Measurements from ENCODE around the gene IDH3B.

IDH3B gene

DNA sequence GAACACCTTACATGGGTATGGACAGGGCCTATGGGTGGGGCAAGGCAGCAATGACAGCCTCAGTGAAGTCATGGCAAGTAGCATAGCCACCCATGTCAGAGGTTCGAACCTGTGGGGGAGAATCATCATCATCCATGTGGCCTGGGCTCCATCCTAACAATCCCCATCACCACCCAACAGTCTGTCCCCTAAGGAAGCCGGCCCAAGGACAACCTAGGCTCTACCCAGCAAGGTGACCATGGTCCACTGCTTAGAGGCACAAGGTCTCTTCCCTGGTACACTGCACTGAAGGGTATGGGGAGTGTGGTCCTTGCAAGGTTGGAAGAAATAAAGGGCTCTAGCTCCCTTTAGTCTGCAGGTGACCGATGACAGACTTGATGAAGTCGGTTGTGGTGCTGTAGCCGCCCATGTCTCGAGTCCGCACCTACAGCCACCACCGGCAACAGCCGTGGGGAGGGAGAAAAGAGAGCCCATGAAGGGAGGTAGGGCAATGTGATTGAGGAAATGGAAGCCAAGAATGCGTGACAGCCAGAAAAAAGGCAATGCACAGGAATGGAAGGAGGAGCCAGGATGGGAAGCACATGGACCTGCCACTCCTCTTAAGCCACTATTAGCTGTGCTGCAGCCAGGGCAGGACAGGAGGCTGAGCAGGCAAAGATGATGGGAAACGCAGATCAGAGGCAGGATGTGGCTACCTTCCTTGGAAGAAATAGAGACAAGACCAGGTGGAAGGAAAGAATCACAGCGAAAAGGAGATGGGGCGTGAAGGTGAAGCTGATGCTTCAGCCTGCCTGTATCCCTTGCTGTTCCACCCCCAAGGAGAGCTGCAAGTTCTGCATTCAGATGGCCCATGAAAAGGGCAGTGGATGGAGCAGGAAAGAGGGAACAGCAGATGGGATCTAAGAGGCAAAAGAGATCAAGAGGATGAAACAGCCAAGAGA, 5.3 kb downstream of the IDH3B start:
- Mint-ChIP-seq H3K27ac (peak overlapping the region in 1 of 2 donors; percentile 80), H3K27me3 (no peaks in the 10 kb centered on the region), H3K4me1 (ENCODE audit: low read depth in 2 of 2) (peaks cover 25 to 32% of the 10 kb centered on the region in 2 donors), H3K9me3 (no peaks in the 10 kb centered on the region), H3K36me3 (ENCODE audit: insufficient read depth) (peaks cover 90% of the 10 kb centered on the region), H3K4me3 (no peak overlapping the region)
- DNase-seq (no peak), ATAC-seq (replicated peaks) (peak; percentile 34)

GRCh38 chr20:2657674-2658073, 6.3 kb downstream of the IDH3B start:
- no peak for DNase-seq
- H3K4me1 Mint-ChIP-seq (ENCODE audit: low read depth in 2 of 2), result peaks cover 25 to 27% of the 10 kb centered on the region in 2 donors
- H3K9me3 Mint-ChIP-seq, result no peaks in the 10 kb centered on the region
- ATAC-seq (replicated peaks), result no peak
- H3K36me3 Mint-ChIP-seq (ENCODE audit: insufficient read depth), result peaks cover 91% of the 10 kb centered on the region
- H3K4me3 Mint-ChIP-seq, result no peak overlapping the region
- H3K27me3 Mint-ChIP-seq, result no peaks in the 10 kb centered on the region
- H3K27ac Mint-ChIP-seq, result peak overlapping the region in 1 of 2 donors; percentile 80

- peaks cover 89% of the 10 kb centered on the region for H3K36me3 Mint-ChIP-seq (ENCODE audit: insufficient read depth)
- peaks cover 23 to 27% of the 10 kb centered on the region in 2 donors for H3K4me1 Mint-ChIP-seq (ENCODE audit: low read depth in 2 of 2)
- DNase-seq (no peak), ATAC-seq (replicated peaks) (no peak)
- no peaks in the 10 kb centered on the region for H3K9me3 Mint-ChIP-seq
- peak overlapping the region in 1 of 2 donors; percentile 10 for H3K4me3 Mint-ChIP-seq
- peak overlapping the region in 1 of 2 donors; percentile 83 for H3K27ac Mint-ChIP-seq
- H3K27me3 Mint-ChIP-seq, result no peaks in the 10 kb centered on the region
Observed at GRCh38 chr20:2657241-2657640, 6.8 kb downstream of the IDH3B start.

- Mint-ChIP-seq H3K4me3 (peak overlapping the region in 1 of 2 donors; percentile 10), H3K4me1 (ENCODE audit: low read depth in 2 of 2) (peaks cover 17 to 29% of the 10 kb centered on the region in 2 donors), H3K36me3 (ENCODE audit: insufficient read depth) (peaks cover 89% of the 10 kb centered on the region), H3K27me3 (no peaks in the 10 kb centered on the region), H3K9me3 (no peaks in the 10 kb centered on the region), H3K27ac (peak overlapping the region in 1 of 2 donors; percentile 83)
- DNase-seq (no peak), ATAC-seq (replicated peaks) (no peak)
Observed at GRCh38 chr20:2656471-2657117, 7.4 kb downstream of the IDH3B start.

GRCh38 chr20:2655331-2656116, 8.5 kb downstream of the IDH3B start:
- peaks cover 84% of the 10 kb centered on the region for H3K36me3 Mint-ChIP-seq (ENCODE audit: insufficient read depth)
- H3K27me3 Mint-ChIP-seq, result no peaks in the 10 kb centered on the region
- peak overlapping the region in 1 of 2 donors; percentile 83 for H3K27ac Mint-ChIP-seq
- peaks cover 17 to 33% of the 10 kb centered on the region in 2 donors for H3K4me1 Mint-ChIP-seq (ENCODE audit: low read depth in 2 of 2)
- peak overlapping the region in 1 of 2 donors; percentile 95 for H3K4me3 Mint-ChIP-seq
- DNase-seq (no peak), ATAC-seq (replicated peaks) (no peak)
- H3K9me3 Mint-ChIP-seq, result no peaks in the 10 kb centered on the region

- Mint-ChIP-seq H3K4me1 (ENCODE audit: low read depth in 2 of 2) (peaks cover 17 to 33% of the 10 kb centered on the region in 2 donors), H3K27me3 (no peaks in the 10 kb centered on the region), H3K4me3 (peak overlapping the region; percentile 95), H3K36me3 (ENCODE audit: insufficient read depth) (peaks cover 81% of the 10 kb centered on the region), H3K9me3 (no peaks in the 10 kb centered on the region), H3K27ac (peak overlapping the region; percentile 83 to 89)
- ATAC-seq (replicated peaks) (no peak), DNase-seq (no peak)
Observed at GRCh38 chr20:2654831-2655230, 9.2 kb downstream of the IDH3B start.

DNA sequence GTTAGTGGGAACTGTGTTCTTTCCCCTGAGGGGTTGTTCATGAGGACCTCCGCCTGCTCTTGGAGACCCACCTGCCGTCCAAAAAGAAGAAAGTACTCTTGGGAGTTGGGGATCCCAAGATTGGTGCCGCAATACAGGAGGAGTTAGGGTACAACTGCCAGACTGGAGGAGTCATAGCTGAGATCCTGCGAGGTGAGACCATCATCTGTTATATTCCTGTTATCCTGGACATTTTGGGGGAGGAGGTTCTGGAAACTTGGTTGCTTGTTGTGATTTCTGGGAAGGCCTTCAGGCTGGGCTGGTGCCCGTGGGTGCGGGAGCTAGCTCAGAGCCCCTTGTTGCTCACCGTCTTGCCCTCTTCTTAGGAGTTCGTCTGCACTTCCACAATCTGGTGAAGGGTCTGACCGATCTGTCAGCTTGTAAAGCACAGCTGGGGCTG, 9.6 kb downstream of the IDH3B start:
- Mint-ChIP-seq H3K36me3 (ENCODE audit: insufficient read depth) (peaks cover 76% of the 10 kb centered on the region), H3K9me3 (no peaks in the 10 kb centered on the region), H3K4me1 (ENCODE audit: low read depth in 2 of 2) (peaks cover 17 to 33% of the 10 kb centered on the region in 2 donors)

DNA sequence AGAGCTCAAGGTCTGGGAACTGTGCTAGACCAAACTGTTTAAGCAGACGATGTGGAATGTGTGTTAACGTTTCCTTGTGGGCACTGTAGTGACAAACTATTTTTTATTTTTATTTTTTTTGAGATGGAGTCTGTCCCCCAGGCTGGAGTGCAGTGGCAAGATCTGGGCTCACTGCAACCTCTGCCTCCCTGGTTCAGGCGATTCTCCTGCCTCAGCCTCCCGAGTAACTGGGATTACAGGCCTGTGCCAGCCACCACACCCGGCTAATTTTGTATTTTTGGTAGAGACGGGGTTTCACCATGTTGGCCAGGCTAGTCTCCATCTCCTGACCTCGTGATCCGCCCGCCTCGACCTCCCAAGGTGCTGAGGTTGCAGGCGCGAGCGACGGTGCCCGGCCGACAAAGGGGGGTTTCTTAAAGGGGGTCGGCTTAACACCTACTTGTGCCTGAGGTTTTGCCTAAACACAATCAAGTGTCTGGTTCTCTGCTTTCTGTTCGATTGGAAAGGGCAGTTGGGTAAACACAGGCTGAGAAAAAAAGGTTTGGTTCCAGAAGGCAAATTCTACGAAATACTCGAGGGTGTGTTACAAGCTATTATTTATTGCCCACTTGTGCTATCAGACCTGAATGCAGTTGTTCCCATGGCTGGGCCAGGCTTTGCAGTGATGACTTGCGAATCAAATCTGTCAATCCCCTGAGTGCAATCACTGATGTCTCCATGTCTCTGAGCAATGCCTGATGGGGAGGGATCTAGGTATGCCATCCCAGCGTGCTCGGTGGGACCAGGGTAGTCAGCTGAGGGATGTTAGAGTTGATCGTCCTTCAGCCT, 10.2 kb downstream of the IDH3B start:
- ATAC-seq (replicated peaks) (no peak), DNase-seq (no peak)
- H3K27ac Mint-ChIP-seq, result peak overlapping the region; percentile 83 to 89
- peaks cover 17 to 32% of the 10 kb centered on the region in 2 donors for H3K4me1 Mint-ChIP-seq (ENCODE audit: low read depth in 2 of 2)
- H3K4me3 Mint-ChIP-seq, result peak overlapping the region; percentile 95
- no peaks in the 10 kb centered on the region for H3K9me3 Mint-ChIP-seq
- H3K36me3 Mint-ChIP-seq (ENCODE audit: insufficient read depth), result peaks cover 70% of the 10 kb centered on the region
- H3K27me3 Mint-ChIP-seq, result no peaks in the 10 kb centered on the region

More for the DNA sequence above, 9.6 kb downstream of the IDH3B start:
- H3K27ac Mint-ChIP-seq, result peak overlapping the region; percentile 83 to 89
- no peaks in the 10 kb centered on the region for H3K27me3 Mint-ChIP-seq
- no peak for DNase-seq
- H3K4me3 Mint-ChIP-seq, result peak overlapping the region; percentile 95
- no peak for ATAC-seq (replicated peaks)

DNA sequence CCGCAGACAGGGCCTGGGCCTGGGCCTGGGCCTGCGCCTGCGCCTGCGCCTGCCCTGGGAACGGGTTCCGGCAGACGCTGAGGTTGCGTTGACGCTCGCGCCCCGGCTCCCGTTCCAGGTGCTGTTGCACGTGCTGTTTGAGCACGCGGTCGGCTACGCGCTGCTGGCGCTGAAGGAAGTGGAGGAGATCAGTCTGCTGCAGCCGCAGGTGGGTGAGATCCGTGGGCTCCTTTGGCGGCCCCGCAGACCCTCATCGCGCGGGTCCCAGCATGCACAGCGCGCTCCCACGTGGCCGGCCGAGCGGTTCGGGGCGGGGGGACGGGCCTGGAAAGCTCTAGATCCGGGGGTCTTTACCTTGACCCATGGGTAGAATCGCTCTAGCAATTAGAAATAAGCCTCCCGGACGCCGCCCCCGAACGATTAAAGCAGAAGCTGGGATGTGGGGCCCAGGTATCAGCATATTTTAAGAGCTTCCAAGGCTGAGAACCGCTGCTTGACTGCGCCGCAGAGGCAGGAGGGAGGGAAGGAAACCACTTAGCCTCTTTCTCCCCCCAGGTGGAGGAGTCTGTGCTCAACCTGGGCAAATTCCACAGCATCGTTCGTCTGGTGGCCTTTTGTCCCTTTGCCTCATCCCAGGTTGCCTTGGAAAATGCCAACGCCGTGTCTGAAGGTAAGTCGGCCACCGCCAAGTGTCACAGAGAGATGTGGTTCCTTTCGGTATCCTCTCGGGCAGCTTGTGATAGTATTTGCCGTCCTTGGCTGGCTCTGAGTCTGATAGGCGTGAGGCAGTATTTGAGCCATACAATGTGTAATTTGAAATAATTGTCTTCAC, 11.1 kb downstream of the IDH3B start:
- no peaks in the 10 kb centered on the region for H3K27me3 Mint-ChIP-seq
- peaks cover 62% of the 10 kb centered on the region for H3K36me3 Mint-ChIP-seq (ENCODE audit: insufficient read depth)
- ATAC-seq (replicated peaks) (peak; percentile 51), DNase-seq (no peak)
- peak overlapping the region; percentile 83 to 89 for H3K27ac Mint-ChIP-seq
- H3K4me3 Mint-ChIP-seq, result peak overlapping the region; percentile 95
- H3K9me3 Mint-ChIP-seq, result no peaks in the 10 kb centered on the region
- peaks cover 17 to 28% of the 10 kb centered on the region in 2 donors for H3K4me1 Mint-ChIP-seq (ENCODE audit: low read depth in 2 of 2)

DNA sequence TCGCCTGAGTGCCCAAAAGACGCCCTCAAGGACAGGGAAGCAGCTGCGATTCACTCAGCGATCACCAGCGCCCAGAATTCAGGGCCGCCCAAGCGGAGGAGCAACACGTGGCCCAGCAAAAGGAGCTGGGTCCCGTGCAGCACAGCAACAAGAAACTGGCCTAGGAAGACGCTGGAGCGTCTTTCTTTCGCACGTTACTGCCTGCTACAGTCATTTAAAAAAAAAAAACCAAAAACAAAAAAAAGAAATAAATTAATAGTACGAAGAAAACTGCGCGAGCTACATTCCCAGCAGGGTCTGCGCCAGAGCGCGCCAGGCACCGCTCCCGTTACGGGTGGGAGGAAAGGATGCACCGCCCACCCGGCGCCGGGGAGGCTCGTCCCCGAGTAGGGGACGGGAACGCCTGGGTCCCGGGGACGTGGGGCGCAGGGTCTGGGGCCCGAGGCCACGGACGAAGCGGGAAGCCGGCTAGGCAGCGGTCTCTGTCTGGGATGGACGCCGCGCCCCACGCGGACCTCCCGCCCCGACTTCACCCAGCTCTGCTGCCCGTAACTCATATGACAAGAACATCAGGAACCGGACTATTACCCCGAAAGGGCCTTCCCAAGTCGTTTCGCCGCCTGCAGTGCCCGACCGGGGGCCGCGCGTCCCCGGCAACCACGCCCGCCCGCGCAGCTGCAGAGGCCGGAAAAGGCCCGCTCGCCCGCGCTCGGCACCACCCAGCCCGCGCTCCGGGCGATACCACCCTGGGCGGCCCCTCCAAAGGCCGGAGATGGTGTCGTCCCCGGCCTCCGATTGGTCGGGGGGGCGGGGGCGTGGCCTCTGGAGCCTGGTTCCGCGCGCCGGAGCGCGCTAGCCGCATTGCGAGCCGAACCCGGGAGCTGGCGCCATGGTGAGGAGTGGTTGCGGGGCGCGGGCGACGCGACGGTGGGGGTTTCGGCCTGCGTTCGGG, 12.0 kb downstream of the IDH3B start, which contains the start of gene NOP56:
TSS of gene NOP56 (plus strand) at position 861 of the 952 bp plus-strand sequence. CDS start at position 890, 29 bp downstream.
- no peaks in the 10 kb centered on the region for H3K9me3 Mint-ChIP-seq
- ATAC-seq (replicated peaks) (peak; percentile 88), DNase-seq (peak; percentile 93 to 98 (median 98))
- peaks cover 17 to 27% of the 10 kb centered on the region in 2 donors for H3K4me1 Mint-ChIP-seq (ENCODE audit: low read depth in 2 of 2)
- peak within 1 kb of the TSS; percentile 95 for H3K4me3 Mint-ChIP-seq
- H3K27me3 Mint-ChIP-seq, result no peaks in the 10 kb centered on the region
- peak within 1 kb of the TSS; percentile 89 to 97 for H3K27ac Mint-ChIP-seq
- H3K36me3 Mint-ChIP-seq (ENCODE audit: insufficient read depth), result peaks cover 53% of the 10 kb centered on the region

DNA sequence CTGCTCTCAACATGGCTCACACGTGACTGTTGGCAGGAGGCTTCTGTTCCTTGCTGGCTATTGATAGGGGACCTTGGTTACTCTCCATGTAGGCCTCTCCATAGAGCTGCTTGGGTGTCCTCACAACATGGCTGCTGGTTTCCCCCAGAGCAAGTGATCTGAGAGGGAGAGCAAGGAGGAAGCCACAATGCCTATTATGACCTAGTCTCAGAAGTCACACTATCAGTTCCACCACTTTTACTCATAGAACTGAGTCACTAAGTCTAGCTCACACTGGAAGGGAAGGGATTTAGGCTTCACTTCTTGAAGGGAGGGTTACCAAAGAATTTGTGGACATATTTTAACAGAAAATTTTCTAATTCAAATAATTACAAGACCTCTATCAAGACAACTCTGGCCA, 20.3 kb downstream of the IDH3B start:
- Mint-ChIP-seq H3K27me3 (no peaks in the 10 kb centered on the region), H3K4me1 (ENCODE audit: low read depth in 2 of 2) (peaks cover 0 to 3% of the 10 kb centered on the region in 2 donors), H3K27ac (peak overlapping the region in 1 of 2 donors; percentile 49), H3K36me3 (ENCODE audit: insufficient read depth) (peaks cover 3% of the 10 kb centered on the region), H3K4me3 (no peak overlapping the region), H3K9me3 (no peaks in the 10 kb centered on the region)
- DNase-seq (no peak), ATAC-seq (replicated peaks) (no peak)

All from effector memory CD8-positive, alpha-beta T cell (primary cell).